ENCODE results near the gene RAP1GAP.

RAP1GAP gene

GRCh38 chr1:21616372-21616771, 52.8 kb downstream of the RAP1GAP start:
- no peak for DNase-seq (ENCODE audit: low read depth)
- TF ChIP-seq CTCF (IDR thresholded peaks at IDR 0.05; ENCODE audit: control insufficient read depth, extremely low read depth, insufficient read depth): no peak
- no peak overlapping the region for H3K4me3 ChIP-seq (ENCODE audit: low read depth, low read length)

- DNase-seq (ENCODE audit: low read depth): no peak
- no peak for TF ChIP-seq CTCF (IDR thresholded peaks at IDR 0.05; ENCODE audit: control insufficient read depth, extremely low read depth, insufficient read depth)
Measured at GRCh38 chr1:21614419-21615115, 54.6 kb downstream of the RAP1GAP start.

GRCh38 chr1:21613072-21613867, 55.9 kb downstream of the RAP1GAP start:
- no peak for DNase-seq (ENCODE audit: low read depth)
- no peak overlapping the region for H3K4me3 ChIP-seq (ENCODE audit: low read depth, low read length)
- TF ChIP-seq CTCF (IDR thresholded peaks at IDR 0.05; ENCODE audit: control insufficient read depth, extremely low read depth, insufficient read depth): no peak

More at GRCh38 chr1:21614419-21615115, 54.6 kb downstream of the RAP1GAP start:
- H3K4me3 ChIP-seq (ENCODE audit: low read depth, low read length): no peak overlapping the region

- no peak for DNase-seq (ENCODE audit: low read depth)
- H3K4me3 ChIP-seq (ENCODE audit: low read depth, low read length): no peak overlapping the region
- no peak for TF ChIP-seq CTCF (IDR thresholded peaks at IDR 0.05; ENCODE audit: control insufficient read depth, extremely low read depth, insufficient read depth)
Measured at GRCh38 chr1:21612057-21612456, 57.1 kb downstream of the RAP1GAP start.

GRCh38 chr1:21610989-21611785, 58.0 kb downstream of the RAP1GAP start:
- no peak for TF ChIP-seq CTCF (IDR thresholded peaks at IDR 0.05; ENCODE audit: control insufficient read depth, extremely low read depth, insufficient read depth)
- H3K4me3 ChIP-seq (ENCODE audit: low read depth, low read length): no peak overlapping the region
- DNase-seq (ENCODE audit: low read depth): no peak

- no peak for DNase-seq (ENCODE audit: low read depth)
- TF ChIP-seq CTCF (IDR thresholded peaks at IDR 0.05; ENCODE audit: control insufficient read depth, extremely low read depth, insufficient read depth): no peak
- no peak overlapping the region for H3K4me3 ChIP-seq (ENCODE audit: low read depth, low read length)
Measured at GRCh38 chr1:21610027-21610426, 59.1 kb downstream of the RAP1GAP start.
